DMS153 treated with DMSO at 0.1 percent for 48 hours (cell line): Measurements from ENCODE around the gene RITA1.

Source experiments
- DNase-seq: peaks from one replicate; lab custom pipeline; 2025; ENCODE audit not compliant: unreplicated experiment; lab: John Stamatoyannopoulos, UW

RITA1 gene

GRCh38 chr12:113152835-113153814, 32.4 kb upstream of the RITA1 start:
- peak; percentile 80 for DNase-seq

- peak; percentile 36 for DNase-seq
These were observed 31.1 kb upstream of the RITA1 start for GRCh38 chr12:113154351-113154973.

DNA sequence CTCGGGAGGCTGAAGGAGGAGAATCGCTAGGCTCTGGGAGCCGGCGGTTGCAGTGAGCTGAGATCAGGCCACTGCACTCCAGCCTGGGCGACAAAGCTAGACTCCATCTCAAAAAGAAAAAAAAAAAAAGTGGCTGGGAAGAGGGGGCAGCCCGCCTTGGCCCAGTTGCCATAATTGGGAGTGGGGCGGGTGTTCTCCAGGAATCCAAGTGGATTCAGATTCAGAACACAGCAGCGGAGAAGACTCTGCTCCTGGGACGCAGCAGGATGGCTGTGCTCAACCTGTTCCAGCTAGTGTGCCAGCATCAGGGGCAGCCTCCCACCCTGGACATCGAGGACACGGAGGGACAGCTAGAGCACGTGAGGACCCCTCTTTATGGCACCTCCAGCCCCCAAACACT, 30.5 kb upstream of the RITA1 start:
- DNase-seq, result no peak

DNA sequence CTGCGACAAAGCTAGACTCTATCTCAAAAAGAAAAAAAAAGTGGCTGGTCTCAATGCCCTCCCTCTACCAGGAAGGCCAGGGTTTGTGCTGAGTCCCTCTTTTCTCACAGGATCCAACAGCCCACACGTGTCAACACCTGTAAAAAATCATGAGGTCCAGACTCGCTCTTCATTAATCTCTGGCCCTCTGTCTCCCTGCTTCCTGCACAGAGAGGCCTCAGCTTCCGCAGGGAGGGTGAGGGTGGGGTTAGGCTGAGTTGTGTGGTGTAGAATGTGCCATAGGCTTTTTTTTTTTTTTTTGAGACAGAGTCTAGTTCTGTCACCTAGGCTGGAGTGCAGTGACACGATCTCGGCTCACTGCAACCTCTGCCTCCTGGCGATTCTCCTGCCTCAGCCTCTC, 29.9 kb upstream of the RITA1 start:
- no peak for DNase-seq

GRCh38 chr12:113157218-113157859, 28.2 kb upstream of the RITA1 start:
- no peak for DNase-seq

DNA sequence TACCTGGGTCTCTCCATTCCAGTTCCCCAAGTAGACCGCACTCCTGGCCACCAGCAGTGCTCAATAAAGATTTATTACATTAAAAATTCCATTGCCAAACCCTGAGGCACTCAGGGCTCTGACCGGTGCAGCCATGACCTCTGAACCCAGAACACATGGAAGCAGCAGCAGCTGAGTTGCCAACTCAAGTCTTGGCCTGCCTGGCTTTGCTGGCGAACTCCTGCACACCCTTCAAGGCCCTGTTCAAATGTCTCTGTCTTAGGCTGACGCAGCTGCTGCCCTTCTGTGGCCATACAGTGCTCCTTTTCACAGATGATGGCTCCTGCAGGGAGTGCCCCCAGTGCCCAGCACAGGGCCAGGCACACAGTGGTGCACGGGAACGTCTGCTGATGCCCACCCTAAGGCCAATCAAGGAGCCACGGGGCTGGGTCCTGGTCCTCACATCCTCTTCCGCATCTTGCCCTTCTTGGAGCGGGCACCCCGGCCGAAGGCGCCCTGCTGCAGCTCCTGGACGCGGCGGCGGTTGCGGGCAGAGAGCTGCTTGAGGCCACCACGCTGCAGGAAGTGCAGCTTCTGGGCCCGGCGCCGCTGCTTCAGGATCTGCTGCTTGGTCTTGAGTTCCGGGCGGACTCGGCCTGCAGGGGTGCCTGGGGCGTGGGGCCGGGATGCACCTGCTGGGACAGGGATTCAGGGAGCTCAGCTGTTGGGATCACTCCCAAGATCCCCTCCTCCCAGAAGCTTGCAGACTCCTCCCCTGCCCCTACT, 26.9 kb upstream of the RITA1 start:
- no peak for DNase-seq

- no peak for DNase-seq
These were observed 25.6 kb upstream of the RITA1 start for GRCh38 chr12:113159937-113160336.

GRCh38 chr12:113161415-113162016, 24.0 kb upstream of the RITA1 start:
- DNase-seq, result peak; percentile 85

DNA sequence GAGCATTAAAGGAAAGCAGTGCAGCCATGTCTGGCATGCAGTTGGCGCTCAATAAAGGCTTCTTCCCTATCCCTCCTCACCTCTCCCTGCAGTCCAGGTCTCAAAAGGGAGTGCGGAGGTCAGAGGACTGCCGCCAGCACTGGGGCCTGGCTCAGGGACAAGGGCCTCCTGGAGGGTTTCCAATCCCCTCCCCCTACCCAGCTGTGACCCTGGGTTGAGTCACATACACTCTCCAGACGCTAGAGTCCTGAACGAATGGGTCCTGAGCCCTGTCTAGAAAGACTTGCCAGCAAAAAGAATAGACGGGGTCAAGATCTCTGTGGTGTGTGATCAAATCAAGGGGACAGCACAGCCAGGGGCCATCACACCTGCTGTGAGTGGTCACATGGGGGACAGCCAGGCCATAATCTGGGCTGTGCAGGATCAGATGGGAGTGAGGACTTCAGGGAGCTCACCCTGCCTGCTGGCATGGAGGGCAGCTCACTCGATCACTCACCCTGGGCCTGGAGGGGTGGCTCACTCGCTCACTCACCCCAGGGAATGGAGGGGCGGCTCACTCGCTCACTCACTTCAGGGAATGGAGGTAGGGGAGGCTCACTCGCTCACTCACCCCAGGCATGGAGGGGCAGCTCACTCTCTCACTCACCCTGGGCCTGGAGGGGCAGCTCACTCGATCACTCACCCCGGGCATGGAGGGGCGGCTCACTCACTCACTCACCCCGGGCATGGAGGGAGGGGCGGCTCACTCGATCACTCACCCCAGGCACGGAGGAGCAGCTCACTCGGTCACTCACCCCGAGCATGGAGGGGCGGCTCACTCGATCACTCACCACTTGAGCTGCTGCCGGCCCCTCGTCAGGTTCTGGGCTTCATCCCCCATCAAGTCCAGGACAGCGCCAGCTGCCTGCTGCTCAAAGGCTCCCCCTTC, 23.2 kb upstream of the RITA1 start:
- DNase-seq, result no peak

DNA sequence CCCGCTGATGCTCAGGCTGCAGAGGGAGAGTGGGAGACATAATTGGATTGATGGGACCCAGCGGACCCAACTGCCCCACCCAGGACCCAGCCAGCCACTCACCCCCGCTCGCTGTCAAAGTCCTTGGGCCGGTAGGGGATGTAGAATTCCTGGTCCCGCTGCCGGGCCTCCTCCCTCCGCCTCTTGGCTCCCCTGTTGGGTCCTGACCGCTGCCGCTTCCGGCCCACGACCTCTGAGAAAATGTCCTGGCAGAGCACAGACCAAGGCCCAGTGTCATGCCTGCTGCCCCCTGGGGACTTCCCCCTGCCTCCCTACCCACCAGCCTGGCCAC, 22.5 kb upstream of the RITA1 start:
- no peak for DNase-seq

GRCh38 chr12:113164014-113164413, 21.5 kb upstream of the RITA1 start:
- no peak for DNase-seq

DNA sequence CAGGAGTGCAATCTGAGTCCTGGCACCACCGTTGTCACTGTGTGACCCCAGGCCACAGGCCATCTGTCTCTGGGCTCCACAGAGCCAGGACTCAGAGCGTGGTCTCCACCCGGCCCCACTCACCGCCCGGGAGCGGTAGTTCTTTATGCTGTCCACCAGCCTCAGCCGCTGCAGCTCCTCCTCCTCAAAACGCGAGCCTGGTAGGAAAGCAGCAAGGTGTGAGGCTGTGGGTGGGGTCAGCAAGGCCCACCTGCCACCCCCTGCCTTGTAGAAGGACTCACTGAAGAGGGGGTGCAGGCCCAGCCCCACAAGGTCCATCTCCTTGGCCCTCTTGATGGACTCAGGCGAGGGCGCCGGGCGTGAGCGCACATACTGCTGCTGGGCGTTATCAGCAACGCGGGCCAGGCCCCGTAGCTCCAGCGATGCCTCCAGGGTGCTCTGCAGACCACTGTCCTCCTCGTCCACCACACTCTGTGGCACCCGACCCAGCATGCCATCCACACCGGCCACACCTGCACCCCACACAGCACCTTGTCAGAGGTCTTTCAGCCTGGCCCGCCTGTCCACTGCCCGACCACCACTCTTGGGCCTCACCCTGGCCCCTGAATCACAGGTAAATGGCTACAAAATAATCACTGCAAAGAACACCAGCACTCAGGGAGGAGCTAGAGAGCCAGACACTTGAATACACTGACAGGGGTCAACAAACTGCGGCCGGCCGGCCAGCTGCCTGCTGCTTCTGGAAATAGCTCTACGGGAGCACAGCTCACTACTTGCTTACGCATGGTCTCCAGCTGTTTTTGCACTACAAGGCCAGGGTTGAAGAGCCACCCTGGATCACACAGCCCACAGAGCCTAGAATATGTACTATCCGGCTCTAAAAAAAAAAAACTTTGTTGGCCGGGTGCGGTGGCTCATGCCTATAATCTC, 19.7 kb upstream of the RITA1 start:
- no peak for DNase-seq

DNA sequence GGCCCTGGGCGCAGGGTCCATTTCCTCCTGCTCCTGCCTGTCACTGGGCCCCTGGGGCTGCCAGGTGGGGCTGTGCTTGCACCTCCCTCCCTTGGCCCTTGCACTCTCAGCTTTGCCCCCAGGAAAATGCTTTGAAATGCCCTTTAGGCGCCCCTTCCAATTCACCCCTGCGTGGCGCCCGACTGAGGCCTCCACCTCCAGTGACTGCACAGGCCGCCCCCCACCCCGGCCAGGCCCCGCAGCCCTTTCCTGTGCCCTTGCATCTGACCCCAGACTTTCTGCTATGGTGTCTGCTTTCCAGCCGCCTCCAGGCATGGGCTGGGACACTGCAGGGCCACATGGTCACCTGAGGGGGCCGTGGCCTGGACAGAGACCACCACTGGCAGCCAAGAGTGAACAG, 17.7 kb upstream of the RITA1 start:
- DNase-seq, result no peak

- DNase-seq, result no peak
These were observed 15.8 kb upstream of the RITA1 start for GRCh38 chr12:113169697-113170096.

GRCh38 chr12:113170457-113170856, 15.1 kb upstream of the RITA1 start:
- DNase-seq, result no peak

- no peak for DNase-seq
These were observed 14.6 kb upstream of the RITA1 start for GRCh38 chr12:113170926-113171325.

DNA sequence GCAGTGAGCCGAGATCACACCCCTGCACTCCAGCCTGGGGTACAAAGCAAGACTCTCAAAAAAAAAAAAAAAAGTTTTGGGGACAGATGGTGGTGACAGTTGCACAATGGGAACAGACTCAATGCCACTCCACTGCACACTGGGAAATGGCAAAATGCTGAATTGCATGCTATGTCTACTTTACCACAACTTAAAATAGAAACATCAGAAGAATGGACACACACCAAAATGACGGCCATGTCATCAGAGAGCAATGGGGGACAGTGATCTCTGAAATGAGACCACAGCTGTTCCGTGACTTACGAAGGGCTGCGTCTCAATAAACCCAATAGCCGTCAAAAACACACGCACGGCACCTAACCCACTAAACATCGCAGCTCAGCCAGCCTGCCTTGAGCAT, 14.0 kb upstream of the RITA1 start:
- no peak for DNase-seq

- DNase-seq, result no peak
These were observed 13.3 kb upstream of the RITA1 start for GRCh38 chr12:113172185-113172584.
